ENCODE measurements around the gene ATF6.
A peak's percentile ranks its signal among the peaks of the same experiment; 100 is the strongest.

GRCh38 chr1:161736335-161736969 is 29.7 kb upstream of the ATF6 start:
- no peak for TF ChIP-seq CTCF (IDR thresholded peaks at IDR 0.05)
- TF ChIP-seq POLR2A (IDR thresholded peaks at IDR 0.05), result no peak
- peak in 1 of 2 donors; percentile 29 for TF ChIP-seq POLR2AphosphoS5 (IDR thresholded peaks at IDR 0.05; ENCODE audit: insufficient read depth in 1 of 2, low read depth in 1 of 2)
